Endothelial cell of umbilical vein (primary cell): Measurements from ENCODE around the gene FCAR.

Experiments used
- EZH2 ChIP-seq: IDR thresholded peaks from 2 replicates; pipeline ENCODE4 v1.6.1; 2012; ENCODE audit warnings: borderline replicate concordance, low read depth, mild to moderate bottlenecking, moderate library complexity, low read length, inconsistent platforms; ENCODE audit not compliant: severe bottlenecking
- JUN ChIP-seq: IDR thresholded peaks from 2 replicates; pipeline ENCODE4 v1.6.1; 2011; ENCODE audit warnings: borderline replicate concordance, low read depth; ENCODE audit not compliant: insufficient read length, insufficient read depth
- POLR2A ChIP-seq: IDR thresholded peaks from 2 replicates; pipeline ENCODE4 v1.6.1; 2012; ENCODE audit warnings: low read depth, mild to moderate bottlenecking, control low read depth, low read length
- POLR2AphosphoS5 ChIP-seq: IDR thresholded peaks from 2 replicates; pipeline ENCODE4 v1.6.1; 2012; ENCODE audit warnings: low read depth, mild to moderate bottlenecking, control low read depth, low read length, moderate library complexity; ENCODE audit not compliant: insufficient read depth
- TF ChIP-seq, protein P1 (sequence below), 2 donors: IDR thresholded peaks; 1 replicate in 1 of 2; 2 replicates in 1 of 2; pipeline ENCODE4 v1.5.1; 2011; ENCODE audit warnings: low read length in 2 of 2, mild to moderate bottlenecking in 2 of 2, moderate library complexity in 2 of 2, control low read depth in 1 of 2, inconsistent platforms in 1 of 2, low read depth in 1 of 2; ENCODE audit not compliant: insufficient read depth in 1 of 2; ENCODE audit errors: extremely low read depth in 1 of 2
- TF ChIP-seq, protein P2 (sequence below): IDR thresholded peaks from 2 replicates; pipeline ENCODE4 v1.6.1; 2011; ENCODE audit not compliant: insufficient read depth, insufficient read length

DNA sequence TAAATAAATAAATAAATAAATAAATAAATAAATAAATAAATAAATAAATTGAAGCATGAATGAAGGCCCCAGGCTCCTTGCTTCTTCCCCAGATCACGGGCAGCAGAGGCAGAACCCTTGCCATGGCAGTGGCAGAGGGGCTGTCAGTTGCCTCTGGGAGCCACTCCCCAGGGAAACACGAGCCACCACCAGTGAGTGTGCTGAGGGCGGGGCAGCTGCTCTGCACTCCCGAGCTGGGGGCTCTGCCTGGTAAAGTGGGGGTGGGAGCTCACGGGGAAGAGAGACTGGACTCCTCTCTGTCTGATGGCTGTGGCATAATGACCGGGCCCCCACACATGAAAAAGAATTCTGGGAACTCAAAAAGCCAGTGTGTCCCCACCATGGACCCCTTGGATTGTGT, 7.8 kb downstream of the FCAR start:
- TF ChIP-seq, protein P1, sequence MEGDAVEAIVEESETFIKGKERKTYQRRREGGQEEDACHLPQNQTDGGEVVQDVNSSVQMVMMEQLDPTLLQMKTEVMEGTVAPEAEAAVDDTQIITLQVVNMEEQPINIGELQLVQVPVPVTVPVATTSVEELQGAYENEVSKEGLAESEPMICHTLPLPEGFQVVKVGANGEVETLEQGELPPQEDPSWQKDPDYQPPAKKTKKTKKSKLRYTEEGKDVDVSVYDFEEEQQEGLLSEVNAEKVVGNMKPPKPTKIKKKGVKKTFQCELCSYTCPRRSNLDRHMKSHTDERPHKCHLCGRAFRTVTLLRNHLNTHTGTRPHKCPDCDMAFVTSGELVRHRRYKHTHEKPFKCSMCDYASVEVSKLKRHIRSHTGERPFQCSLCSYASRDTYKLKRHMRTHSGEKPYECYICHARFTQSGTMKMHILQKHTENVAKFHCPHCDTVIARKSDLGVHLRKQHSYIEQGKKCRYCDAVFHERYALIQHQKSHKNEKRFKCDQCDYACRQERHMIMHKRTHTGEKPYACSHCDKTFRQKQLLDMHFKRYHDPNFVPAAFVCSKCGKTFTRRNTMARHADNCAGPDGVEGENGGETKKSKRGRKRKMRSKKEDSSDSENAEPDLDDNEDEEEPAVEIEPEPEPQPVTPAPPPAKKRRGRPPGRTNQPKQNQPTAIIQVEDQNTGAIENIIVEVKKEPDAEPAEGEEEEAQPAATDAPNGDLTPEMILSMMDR (IDR thresholded peaks at IDR 0.05; ENCODE audit: extremely low read depth in 1 of 2, insufficient read depth in 1 of 2, low read depth in 1 of 2, low read length in 2 of 2), result no peak
- no peak for TF ChIP-seq POLR2A
- TF ChIP-seq, protein P2, sequence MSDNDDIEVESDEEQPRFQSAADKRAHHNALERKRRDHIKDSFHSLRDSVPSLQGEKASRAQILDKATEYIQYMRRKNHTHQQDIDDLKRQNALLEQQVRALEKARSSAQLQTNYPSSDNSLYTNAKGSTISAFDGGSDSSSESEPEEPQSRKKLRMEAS, result no peak
- TF ChIP-seq JUN, result no peak
- TF ChIP-seq POLR2AphosphoS5, result no peak
- no peak for TF ChIP-seq EZH2
